22Rv1 (cell line): ENCODE data around the gene JAKMIP1.

Experiments
- H3K27ac ChIP-seq: fragments of 450-650 bp; 2 replicates; pipeline ENCODE4 v1.5.1; 2017
- ZFX ChIP-seq: fragments of 450-650 bp; IDR thresholded peaks from 2 replicates; pipeline ENCODE4 v1.6.1; 2017; ENCODE audit warnings: antibody characterized with exemption, borderline replicate concordance
- TF ChIP-seq, protein P1 (sequence below): fragments of 450-650 bp; IDR thresholded peaks from 2 replicates; pipeline ENCODE4 v1.5.1; 2017; ENCODE audit warnings: mild to moderate bottlenecking

The JAKMIP1 gene

DNA sequence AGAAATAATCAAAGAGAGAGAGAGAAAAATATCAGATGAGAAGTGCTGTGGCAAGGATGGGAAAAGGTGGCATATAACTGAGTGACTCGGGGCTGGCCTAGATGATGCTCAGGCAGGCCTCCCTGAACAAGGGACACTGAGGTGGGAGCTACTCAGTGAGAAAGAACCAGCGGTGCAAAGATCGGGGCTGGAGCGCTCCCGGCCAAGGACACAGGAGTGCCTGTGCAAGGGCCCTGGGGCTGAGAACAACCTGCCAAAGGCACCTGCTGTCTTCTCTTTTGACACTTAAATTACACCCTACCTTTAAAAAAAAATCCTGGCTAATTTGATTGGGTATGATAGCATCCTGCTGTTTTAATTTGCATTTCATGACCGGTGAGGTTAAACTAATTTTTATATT, 104.5 kb downstream of the JAKMIP1 start:
- no peak overlapping the region for H3K27ac ChIP-seq
- no peak for TF ChIP-seq ZFX
- TF ChIP-seq, protein P1, sequence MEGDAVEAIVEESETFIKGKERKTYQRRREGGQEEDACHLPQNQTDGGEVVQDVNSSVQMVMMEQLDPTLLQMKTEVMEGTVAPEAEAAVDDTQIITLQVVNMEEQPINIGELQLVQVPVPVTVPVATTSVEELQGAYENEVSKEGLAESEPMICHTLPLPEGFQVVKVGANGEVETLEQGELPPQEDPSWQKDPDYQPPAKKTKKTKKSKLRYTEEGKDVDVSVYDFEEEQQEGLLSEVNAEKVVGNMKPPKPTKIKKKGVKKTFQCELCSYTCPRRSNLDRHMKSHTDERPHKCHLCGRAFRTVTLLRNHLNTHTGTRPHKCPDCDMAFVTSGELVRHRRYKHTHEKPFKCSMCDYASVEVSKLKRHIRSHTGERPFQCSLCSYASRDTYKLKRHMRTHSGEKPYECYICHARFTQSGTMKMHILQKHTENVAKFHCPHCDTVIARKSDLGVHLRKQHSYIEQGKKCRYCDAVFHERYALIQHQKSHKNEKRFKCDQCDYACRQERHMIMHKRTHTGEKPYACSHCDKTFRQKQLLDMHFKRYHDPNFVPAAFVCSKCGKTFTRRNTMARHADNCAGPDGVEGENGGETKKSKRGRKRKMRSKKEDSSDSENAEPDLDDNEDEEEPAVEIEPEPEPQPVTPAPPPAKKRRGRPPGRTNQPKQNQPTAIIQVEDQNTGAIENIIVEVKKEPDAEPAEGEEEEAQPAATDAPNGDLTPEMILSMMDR, result no peak

DNA sequence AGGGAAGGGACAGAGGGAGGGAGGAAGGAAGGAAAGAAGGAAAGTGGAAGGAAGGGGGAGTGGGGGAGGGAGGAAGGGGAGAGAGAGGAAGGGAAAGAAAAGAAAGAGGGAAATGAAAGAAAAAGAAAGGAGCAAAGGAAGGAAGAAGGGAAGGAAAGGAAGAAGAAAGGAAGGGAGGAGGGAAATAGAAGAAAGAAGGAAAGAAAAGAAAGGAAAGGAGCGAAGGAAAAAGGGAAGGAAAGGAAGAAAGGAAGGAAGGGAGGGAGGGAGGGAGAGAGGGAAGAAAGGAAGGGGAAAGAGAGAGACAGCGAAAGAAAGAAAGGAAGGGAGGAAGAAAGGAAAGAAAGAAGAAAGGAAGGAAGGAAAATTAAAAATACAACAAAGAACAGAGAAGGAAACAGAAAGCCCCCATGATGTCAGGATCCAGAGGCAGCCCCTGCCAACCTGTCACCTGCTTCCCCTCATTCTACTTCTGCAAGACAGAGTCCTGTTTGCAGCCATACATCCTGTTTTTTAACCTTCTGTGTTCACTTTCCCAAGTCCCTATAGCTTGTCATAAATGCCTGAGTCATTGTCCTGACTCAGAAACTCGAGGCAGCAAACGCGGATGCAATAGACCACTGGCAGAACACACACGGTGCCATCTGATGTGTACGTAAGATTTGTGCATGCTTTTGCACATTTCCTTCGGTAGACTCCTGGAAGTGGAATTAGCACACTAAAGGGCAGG, 105.2 kb downstream of the JAKMIP1 start:
- TF ChIP-seq, protein P1, result no peak
- TF ChIP-seq ZFX, result no peak
- no peak overlapping the region for H3K27ac ChIP-seq

DNA sequence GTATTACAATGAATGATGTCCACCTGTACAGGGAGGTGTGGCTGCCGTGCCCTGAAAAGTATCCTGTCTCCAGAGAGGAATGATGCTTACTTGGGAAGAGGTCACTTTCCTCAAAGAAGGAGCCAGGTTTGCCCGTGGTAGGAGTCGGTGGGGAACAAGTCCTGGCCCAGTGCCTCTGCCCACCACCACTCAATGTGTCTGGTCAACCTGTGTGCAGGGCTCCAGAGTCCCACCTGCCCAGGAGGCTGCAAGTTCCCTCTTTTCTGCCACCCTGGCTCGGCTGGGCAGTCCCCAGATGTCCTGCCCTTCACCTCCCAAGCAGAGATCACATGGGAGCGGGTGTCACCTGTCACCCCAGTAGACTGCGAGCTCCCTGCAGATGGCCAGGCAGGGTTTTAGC, 106.7 kb downstream of the JAKMIP1 start:
- TF ChIP-seq, protein P1, result no peak
- no peak for TF ChIP-seq ZFX
- no peak overlapping the region for H3K27ac ChIP-seq

DNA sequence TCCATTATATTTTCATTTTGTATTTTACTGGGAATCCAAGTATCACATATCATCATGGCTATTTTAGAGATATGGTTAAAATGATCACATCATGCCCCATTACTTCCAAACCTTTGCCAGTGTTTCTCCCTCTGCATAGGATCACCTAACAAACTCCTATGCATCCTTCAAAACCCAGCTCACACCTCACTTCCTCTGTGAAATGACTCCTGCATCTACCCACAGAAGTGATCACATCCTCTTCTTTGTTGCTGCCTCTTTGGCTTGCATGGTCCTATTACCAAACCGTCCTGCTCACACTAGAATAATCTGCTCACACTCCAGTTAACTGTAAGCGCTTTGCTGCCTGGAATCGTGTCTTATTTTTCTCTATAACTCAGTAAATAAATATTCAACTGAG, 107.4 kb downstream of the JAKMIP1 start:
- H3K27ac ChIP-seq, result no peak overlapping the region

DNA sequence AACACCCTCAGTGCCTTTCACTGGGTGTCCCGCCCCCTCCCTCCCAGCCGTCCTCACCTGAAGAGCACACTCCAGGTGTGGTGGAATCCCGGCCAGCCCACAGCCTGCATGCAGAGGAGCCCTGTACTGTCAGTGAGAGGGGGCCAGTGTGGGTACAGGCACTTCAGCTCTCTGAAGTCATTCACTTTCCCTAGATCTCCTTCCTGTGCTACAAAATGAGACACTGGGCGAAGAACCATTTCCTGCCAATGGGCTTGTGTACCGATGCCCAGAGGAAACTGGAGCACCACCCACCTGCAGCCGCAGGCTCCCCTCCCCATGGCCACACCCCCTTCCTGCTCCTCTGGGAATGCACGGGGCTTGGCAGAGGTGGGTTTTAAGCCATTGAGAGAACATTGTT, 108.2 kb downstream of the JAKMIP1 start:
- no peak overlapping the region for H3K27ac ChIP-seq
- no peak for TF ChIP-seq ZFX
- TF ChIP-seq, protein P1, result no peak

More for the DNA sequence above, 107.4 kb downstream of the JAKMIP1 start:
- no peak for TF ChIP-seq ZFX
- TF ChIP-seq, protein P1, result no peak

DNA sequence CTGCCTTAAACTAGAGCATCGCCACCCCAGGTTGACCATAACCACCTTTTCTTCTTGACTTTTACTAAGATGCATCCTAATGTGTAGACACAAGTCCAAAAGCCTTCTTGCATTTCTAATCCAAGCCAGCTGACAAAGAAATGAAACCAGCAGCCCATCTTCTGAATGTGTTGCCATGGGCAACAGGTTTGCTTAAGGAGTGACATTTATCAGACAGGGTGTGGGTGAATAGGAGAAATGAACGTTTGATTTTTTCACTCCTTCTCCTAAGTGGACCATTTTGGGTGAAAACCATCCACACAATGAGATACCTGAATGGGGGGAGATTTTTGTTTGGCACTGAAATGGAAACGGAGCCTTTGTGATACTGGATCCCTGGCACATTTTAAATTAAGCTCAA, 109.4 kb downstream of the JAKMIP1 start:
- no peak for TF ChIP-seq ZFX
- TF ChIP-seq, protein P1, result no peak
- no peak overlapping the region for H3K27ac ChIP-seq

DNA sequence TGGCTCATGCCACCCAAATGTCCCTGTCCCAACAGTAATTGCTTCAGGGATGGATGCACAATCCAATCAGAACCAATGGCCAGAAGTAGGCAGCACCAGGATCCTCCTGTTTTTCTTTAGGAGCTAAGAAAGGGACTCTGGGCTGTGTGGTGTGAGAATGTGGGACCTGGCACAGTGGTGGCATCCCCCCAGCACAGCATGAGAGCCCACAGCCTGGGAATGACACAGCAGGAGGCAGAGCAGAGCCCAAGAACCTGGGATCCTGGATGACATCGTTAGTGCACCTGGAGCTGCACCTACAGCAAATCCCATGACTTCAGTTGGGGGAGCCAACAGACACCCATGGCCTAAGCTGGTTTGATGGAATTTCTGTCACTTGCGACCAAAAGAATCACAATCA, 111.4 kb downstream of the JAKMIP1 start:
- TF ChIP-seq, protein P1, result no peak
- TF ChIP-seq ZFX, result no peak
- H3K27ac ChIP-seq, result no peak overlapping the region
